Stimulated activated CD8-positive, alpha-beta memory T cell treated with anti-CD3 and anti-CD28 coated beads, Interleukin-2, amount 100 ng/mL, for 48 hours (primary cell): Measurements from ENCODE around the gene SLC35A4.
"Not testable (repeated sequence)": the region's sequence is repeated elsewhere in the genome, so short reads cannot be mapped to it uniquely, and the experiment has no call there.

Experiments
- DNase-seq, 2 donors: peaks; one replicate each; pipeline ENCODE4 v3.0.0-alpha.2; 2020; ENCODE audit warnings: low read depth in 2 of 2

Gene SLC35A4

GRCh38 chr5:140557965-140558364, 6.7 kb upstream of the SLC35A4 start:
- DNase-seq, result no peak

- DNase-seq, result no peak
These were observed 6.1 kb upstream of the SLC35A4 start for GRCh38 chr5:140558542-140558941.

- no peak for DNase-seq
These were observed 4.4 kb upstream of the SLC35A4 start for GRCh38 chr5:140560227-140560626.

DNA sequence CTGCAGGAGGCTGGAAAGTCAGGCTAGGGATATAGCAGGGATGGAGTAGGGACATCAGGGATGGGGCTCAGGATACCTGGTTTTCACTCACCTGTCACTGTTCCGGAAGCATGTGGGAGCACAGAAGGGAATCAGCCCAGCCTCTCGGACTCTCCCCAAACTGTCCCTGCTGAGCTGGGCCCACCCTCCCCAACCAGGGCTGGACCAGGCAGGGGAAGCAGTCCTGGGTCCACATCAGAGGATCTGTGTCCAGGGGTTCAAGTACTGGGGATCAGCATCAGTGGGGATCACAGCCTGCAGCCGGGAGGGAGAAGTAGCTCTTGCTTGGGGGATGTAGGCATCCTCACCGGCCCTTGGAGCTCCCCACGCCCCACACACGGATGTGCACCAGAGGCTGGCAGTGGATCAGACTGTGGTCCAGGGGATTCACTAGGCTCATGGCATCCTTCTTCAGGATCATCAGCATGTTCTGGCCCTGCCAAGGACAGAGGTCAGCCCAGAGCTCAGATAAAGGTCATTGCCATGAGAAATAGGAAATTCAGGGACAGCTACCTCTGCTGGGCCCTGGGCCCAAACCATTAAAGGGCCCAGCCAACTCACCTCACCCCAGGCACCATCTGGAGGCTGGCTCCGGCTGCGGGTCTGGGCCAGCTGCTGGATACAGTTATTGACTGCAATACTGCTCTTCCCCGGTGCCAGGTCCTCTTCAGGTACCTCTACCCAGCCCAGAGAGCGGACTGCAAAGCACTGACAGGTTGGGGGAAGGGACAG, 2.7 kb upstream of the SLC35A4 start:
- DNase-seq, result no peak

DNA sequence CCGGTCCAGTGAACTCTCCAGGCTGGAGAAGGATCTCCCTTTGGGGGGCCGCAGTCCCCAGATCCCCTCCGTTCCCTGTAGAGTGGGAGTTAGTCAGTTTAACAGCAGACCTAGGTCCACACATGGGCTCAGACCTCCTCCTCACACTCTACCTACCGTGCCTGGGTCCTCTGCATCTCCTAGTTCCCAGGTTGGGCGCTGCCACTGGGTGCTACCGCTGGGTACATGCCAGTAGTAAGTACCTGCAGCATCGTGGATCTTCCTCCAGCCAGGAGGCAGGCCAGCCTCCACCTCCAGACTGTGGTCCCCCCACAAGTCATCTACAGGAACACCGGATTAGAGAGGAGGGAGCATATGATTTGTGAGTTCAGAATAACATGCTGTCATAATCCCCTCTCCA, 1.0 kb upstream of the SLC35A4 start:
- no peak for DNase-seq

DNA sequence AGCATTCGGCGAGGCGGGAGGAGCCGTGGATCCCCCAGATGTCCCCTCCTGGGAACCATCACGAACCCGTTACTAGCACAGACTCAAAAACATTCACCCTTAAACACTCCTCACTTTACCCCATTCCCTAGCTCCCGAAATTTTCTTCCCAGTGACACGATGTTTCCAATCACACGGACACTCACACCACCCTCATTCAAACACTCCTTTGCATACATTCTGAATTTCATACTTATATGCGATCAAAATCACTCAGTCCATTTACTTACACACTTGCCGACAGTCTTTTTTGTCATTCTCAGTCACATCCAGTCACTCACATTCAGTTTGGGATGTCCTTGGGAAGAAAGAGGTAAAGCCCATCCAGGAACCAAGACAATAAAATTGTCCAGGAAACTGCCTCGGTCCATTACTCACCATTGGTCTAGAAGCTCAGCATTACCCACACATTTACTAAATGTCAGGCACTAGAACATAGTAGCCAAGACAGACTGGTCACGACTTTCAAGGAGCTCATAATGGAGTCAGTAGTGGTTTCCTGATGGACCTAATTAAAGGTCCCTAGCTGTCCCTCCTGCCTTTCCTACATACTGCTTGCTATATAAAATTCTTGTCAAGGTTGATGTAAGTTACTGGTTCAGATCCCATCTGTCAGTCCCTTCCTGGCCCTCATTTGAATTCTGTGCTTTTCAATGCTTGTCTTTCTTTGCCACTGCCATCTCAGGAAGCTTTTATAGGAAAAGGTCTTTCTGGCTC, 574 bp downstream of the SLC35A4 start:
- no peak for DNase-seq

DNA sequence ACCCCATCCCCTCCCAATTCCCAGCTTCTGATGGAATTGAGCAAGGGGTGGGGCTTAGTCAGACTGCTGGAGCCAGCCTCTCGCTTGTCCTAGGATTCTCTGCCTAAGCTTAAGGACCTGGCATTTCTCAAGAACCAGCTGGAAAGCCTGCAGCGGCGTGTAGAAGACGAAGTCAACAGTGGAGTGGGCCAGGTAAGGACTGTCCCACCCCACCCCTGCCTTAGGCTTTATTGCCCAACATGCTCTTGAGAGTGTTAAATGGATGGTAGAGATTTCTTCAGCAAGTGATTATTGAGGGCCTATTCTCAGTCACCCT, 1.1 kb downstream of the SLC35A4 start:
- DNase-seq, result no peak

DNA sequence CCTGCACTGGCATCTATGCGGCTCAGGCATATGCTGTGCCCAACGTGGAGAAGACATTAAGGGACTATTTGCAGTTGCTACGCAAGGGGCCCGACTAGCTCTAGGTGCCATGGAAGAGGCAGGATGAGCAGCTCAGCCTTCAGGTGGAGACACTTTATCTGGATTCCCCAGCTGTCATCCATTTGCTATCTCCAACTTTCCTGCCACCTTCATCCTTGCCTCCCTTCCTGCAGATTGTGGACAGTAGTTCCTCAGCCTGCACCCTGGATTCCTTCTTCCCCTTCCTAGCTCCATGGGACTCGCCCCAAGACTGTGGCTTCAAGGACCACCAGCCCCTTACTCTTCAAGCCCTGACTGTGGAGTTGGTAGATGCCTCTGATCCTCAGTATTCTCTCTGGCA, 2.0 kb downstream of the SLC35A4 start:
- DNase-seq, result no peak

- no peak for DNase-seq
These were observed 2.6 kb downstream of the SLC35A4 start for GRCh38 chr5:140567136-140567818.

DNA sequence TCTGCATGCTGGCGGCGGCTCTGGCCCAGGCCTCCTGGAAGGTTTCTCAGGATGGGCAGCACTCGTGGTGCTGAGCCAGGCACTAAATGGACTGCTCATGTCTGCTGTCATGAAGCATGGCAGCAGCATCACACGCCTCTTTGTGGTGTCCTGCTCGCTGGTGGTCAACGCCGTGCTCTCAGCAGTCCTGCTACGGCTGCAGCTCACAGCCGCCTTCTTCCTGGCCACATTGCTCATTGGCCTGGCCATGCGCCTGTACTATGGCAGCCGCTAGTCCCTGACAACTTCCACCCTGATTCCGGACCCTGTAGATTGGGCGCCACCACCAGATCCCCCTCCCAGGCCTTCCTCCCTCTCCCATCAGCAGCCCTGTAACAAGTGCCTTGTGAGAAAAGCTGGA, 3.2 kb downstream of the SLC35A4 start:
- DNase-seq, result no peak

DNA sequence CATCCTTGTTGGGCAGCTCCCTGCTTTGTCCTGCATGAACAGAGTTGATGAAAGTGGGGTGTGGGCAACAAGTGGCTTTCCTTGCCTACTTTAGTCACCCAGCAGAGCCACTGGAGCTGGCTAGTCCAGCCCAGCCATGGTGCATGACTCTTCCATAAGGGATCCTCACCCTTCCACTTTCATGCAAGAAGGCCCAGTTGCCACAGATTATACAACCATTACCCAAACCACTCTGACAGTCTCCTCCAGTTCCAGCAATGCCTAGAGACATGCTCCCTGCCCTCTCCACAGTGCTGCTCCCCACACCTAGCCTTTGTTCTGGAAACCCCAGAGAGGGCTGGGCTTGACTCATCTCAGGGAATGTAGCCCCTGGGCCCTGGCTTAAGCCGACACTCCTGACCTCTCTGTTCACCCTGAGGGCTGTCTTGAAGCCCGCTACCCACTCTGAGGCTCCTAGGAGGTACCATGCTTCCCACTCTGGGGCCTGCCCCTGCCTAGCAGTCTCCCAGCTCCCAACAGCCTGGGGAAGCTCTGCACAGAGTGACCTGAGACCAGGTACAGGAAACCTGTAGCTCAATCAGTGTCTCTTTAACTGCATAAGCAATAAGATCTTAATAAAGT, 3.9 kb downstream of the SLC35A4 start:
- DNase-seq, result no peak

DNA sequence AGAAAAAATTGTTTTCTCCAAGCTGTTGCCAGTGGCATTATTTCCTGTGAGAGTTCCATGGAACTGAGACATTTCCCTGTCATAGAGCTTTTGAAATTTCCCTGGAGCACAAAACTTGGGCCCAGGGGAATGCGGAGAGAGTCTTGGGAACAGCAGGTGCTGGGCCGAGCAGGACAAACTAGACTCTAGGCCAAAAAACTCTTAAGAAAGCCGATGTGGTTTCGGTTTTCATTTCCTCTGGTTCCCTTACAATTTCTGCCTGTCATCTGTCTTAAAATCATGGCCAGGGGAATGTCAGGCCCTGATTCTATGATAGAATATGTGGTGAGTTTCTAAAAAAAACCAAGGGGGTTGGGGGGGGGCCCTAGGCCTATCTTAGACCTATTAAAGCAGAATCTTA, 4.6 kb downstream of the SLC35A4 start:
- DNase-seq, result no peak

- DNase-seq, result no peak
These were observed 5.4 kb downstream of the SLC35A4 start for GRCh38 chr5:140570058-140570457.

- no peak for DNase-seq
These were observed 5.9 kb downstream of the SLC35A4 start for GRCh38 chr5:140570488-140570887.

- no peak for DNase-seq
These were observed 6.5 kb downstream of the SLC35A4 start for GRCh38 chr5:140571105-140571504.

GRCh38 chr5:140573683-140574082, 9.1 kb downstream of the SLC35A4 start:
- DNase-seq, result no peak

DNA sequence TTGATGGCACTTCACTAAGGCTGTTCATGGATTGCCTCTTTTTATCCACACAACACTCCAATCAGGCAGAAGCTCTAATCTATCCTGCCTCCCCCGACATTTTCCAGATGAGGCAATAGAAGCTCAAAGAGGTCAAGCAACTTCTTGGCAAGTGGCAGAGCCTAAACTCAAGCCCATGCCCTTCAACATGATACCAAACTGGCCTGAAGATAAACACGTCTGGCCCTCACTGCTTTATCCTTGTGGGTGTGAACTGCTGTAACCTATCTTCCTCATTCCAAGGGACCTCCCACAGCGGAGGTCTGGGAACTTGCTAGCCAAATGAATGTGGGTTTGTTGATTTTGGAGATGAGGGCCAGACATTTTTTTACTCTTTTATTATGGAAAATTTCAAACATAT, 9.5 kb downstream of the SLC35A4 start:
- DNase-seq, result no peak

- no peak for DNase-seq
These were observed 10.7 kb downstream of the SLC35A4 start for GRCh38 chr5:140575309-140575708.

DNA sequence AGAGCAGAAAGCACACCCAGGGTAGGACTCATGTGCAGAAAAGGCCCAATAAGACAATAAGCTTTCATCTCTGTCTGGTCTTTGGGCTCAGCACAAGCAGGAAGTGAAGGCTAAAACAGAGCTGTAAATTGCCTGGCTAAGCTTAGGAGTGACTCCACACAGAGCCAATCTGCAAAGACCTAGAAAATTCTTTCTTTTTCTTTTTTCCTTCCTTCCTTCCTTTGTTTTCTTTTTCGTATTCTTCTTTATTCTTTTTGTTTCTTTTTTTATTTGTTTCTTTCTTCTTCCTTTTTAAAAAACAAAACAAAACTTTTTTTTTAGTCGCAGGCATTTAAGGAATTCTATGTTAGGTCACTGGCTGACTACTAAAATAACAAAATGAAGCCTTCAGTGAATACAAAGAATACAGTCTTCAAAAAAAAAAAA, 12.2 kb downstream of the SLC35A4 start:
- DNase-seq, result no peak

DNA sequence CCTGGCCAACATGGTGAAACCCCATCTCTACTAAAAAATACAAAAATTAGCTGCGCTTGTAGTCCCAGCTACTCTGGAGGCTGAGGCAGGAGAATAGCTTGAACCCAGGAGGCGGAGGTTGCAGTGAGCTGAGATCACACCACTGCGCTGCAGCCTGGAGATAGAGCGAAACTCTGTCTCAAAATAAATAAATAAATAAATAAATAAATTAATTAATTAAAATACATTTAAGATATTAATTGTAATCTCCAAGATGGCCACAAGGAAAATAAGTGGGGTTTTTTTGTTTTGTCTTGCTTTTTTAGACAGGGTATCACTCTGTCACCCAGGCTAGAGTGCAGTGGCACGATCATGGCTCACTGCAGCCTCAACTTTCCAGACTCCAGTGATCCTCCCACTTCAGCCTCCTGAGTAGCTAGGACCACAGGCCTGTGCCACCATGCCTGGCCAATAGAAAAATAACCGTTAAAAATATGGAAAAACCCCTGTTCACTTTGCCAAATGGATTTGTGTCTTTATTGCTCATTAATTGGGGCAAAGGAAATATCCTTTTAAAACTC, 14.6 kb downstream of the SLC35A4 start:
- DNase-seq, result not testable (repeated sequence)

DNA sequence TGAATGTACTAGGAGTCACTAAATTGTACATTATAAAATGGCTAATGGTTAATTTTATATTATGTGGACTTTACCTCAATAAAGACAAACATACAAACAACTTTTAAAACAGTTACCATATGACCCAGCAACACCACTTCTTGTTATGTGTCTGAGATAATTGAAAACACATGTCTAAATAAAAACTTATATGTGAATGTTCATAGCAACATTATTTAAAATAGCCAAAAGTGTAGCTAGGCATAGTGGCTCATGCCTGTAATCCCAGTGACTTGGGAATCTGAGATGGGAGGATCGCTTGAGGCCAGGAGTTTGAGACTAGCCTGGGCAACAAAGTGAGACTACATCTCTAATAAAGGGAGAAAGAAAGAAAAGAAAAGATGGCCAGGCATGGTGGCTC, 22.9 kb downstream of the SLC35A4 start:
- DNase-seq, result no peak
